Thymus (tissue), 14 donors: ENCODE data around the gene PIEZO2. TPM values are rescaled to one million over a fixed set of nuclear protein-coding genes. Genes with fewer than 3 reads are reported as not detected.
A peak's percentile ranks its signal among the peaks of the same experiment; 100 is the strongest.
"Not testable (repeated sequence)": the region's sequence is repeated elsewhere in the genome, so short reads cannot be mapped to it uniquely, and the experiment has no call there.

Experiments used
- DNase-seq, 9 donors: peaks; one replicate each; pipeline ENCODE4 v3.0.0-alpha.2; 2013; ENCODE audit warnings: low spot score in 9 of 9, low read depth in 6 of 9, missing footprints in 1 of 9
- H3K27ac ChIP-seq, 2 donors: one replicate each; pipeline ENCODE4 v1.5.1; 2013; ENCODE audit warnings: control low read depth in 1 of 2, low read depth in 1 of 2, low read length in 1 of 2, mild to moderate bottlenecking in 1 of 2, moderate library complexity in 1 of 2
- H3K27me3 ChIP-seq, 2 donors: one replicate each; pipeline ENCODE4 v1.5.1; 2013; ENCODE audit warnings: low read length in 1 of 2; ENCODE audit not compliant: control insufficient read depth in 2 of 2, insufficient read depth in 1 of 2
- H3K36me3 ChIP-seq, 2 donors: one replicate each; pipeline ENCODE4 v1.5.1; 2013; ENCODE audit warnings: low read length in 1 of 2, mild to moderate bottlenecking in 1 of 2, moderate library complexity in 1 of 2; ENCODE audit not compliant: control insufficient read depth in 2 of 2, insufficient read depth in 2 of 2
- H3K4me1 ChIP-seq, 2 donors: one replicate each; pipeline ENCODE4 v1.5.1; 2013; ENCODE audit warnings: low read length in 2 of 2; ENCODE audit not compliant: control insufficient read depth in 2 of 2, insufficient read depth in 2 of 2
- H3K4me3 ChIP-seq, 2 donors: one replicate each; pipeline ENCODE4 v1.5.1; 2013; ENCODE audit warnings: low read length in 2 of 2, control low read depth in 1 of 2, mild to moderate bottlenecking in 1 of 2
- H3K9me3 ChIP-seq, 2 donors: one replicate each; pipeline ENCODE4 v1.5.1; 2013; ENCODE audit warnings: low read length in 1 of 2, mild to moderate bottlenecking in 1 of 2; ENCODE audit not compliant: control insufficient read depth in 2 of 2, insufficient read depth in 1 of 2
- WGBS: extraction: QIAGEN DNeasy Blood & Tissue Kit; methylation state at CpG from one replicate; pipeline ENCODE4 v1.1.7; 2013; 5-methylcytosine and 5-hydroxymethylcytosine counted together
- long read RNA-seq, 10 donors: transcript quantifications; one replicate each; lab custom pipeline, GENCODE V29; 2026
- polyA plus RNA-seq: library from polyadenylated mRNA; stranded (reverse); fragments of 200-250 nt; gene quantifications from one replicate; pipeline ENCODE4 v1.2.3, GENCODE V29; 2013
- total RNA-seq: library from RNA; stranded (reverse); fragments of 120-200 nt; gene quantifications from one replicate; pipeline ENCODE4 v1.2.4, GENCODE V29; 2013
- donor health status: healthy.

PIEZO2 gene
- total RNA-seq = 3.2 TPM
- 1.5 TPM for polyA plus RNA-seq
- long read RNA-seq, donor 1 = 0 reads
- long read RNA-seq, donor 2 = 0 reads
- long read RNA-seq, donor 3 = 0 reads
- long read RNA-seq, donor 4 = 0 reads
- long read RNA-seq, donor 5 = 0 reads
- long read RNA-seq, donor 6, partial matches to known transcripts = 0 of 1 reads
- long read RNA-seq, donor 6, other reads (novel, unspliced or antisense) = 0 of 1 reads
- long read RNA-seq, donor 7 = 0 reads
- long read RNA-seq, donor 8 = 0 reads
- long read RNA-seq, donor 9 = 0 reads
- long read RNA-seq, donor 10 = 0 reads

- WGBS = 6% methylated on average over 62 of the region's 62 CpGs
- Histone ChIP-seq H3K9me3 (no peaks in the 10 kb centered on the region), H3K27ac (no peak within 1 kb of the TSS), H3K4me1 (peaks cover 5 to 30% of the 10 kb centered on the region in 2 donors), H3K4me3 (peak within 1 kb of the TSS; percentile 35 to 49), H3K27me3 (peaks cover 43 to 60% of the 10 kb centered on the region in 2 donors), H3K36me3 (no peaks in the 10 kb centered on the region)
- peak; percentile 29 to 91 (median 70) for DNase-seq
These were observed at the start of gene PIEZO2 for GRCh38 chr18:11149441-11150270. Gene PIEZO2 (minus strand): TSS chr18:11149569. CDS start chr18:11148588, 981 bp downstream.

GRCh38 chr18:11183637-11184036, 34.3 kb upstream of the PIEZO2 start:
- H3K9me3 ChIP-seq = no peaks in the 10 kb centered on the region
- no peak overlapping the region for H3K27ac ChIP-seq
- no peaks in the 10 kb centered on the region for H3K4me1 ChIP-seq
- H3K4me3 ChIP-seq = no peak overlapping the region
- 97% methylated on average over 2 of the region's 2 CpGs for WGBS
- no peak for DNase-seq
- no peaks in the 10 kb centered on the region for H3K36me3 ChIP-seq
- no peaks in the 10 kb centered on the region for H3K27me3 ChIP-seq

- WGBS = 97% methylated on average over 1 of the region's 1 CpG
- not testable (repeated sequence) for H3K4me1 ChIP-seq, H3K27me3 ChIP-seq, H3K27ac ChIP-seq, DNase-seq, H3K36me3 ChIP-seq, H3K4me3 ChIP-seq, H3K9me3 ChIP-seq
These were observed 32.3 kb upstream of the PIEZO2 start for GRCh38 chr18:11181629-11182028.

- peaks cover 0 to 5% of the 10 kb centered on the region in 2 donors for H3K4me1 ChIP-seq
- no peak for DNase-seq
- no peaks in the 10 kb centered on the region for H3K36me3 ChIP-seq
- H3K9me3 ChIP-seq = no peaks in the 10 kb centered on the region
- no peak overlapping the region for H3K27ac ChIP-seq
- no peak overlapping the region for H3K4me3 ChIP-seq
- WGBS = 94% methylated on average over 6 of the region's 6 CpGs
- no peaks in the 10 kb centered on the region for H3K27me3 ChIP-seq
These were observed 30.7 kb upstream of the PIEZO2 start for GRCh38 chr18:11179959-11180519.

GRCh38 chr18:11178951-11179549, 29.7 kb upstream of the PIEZO2 start:
- no peak for DNase-seq
- H3K27me3 ChIP-seq = no peaks in the 10 kb centered on the region
- no peak overlapping the region for H3K4me3 ChIP-seq
- H3K36me3 ChIP-seq = no peaks in the 10 kb centered on the region
- no peaks in the 10 kb centered on the region for H3K9me3 ChIP-seq
- H3K4me1 ChIP-seq = peaks cover 0 to 5% of the 10 kb centered on the region in 2 donors
- 86% methylated on average over 14 of the region's 14 CpGs for WGBS
- peak overlapping the region in 1 of 2 donors; percentile 65 for H3K27ac ChIP-seq

- H3K4me3 ChIP-seq = no peak overlapping the region
- no peaks in the 10 kb centered on the region for H3K9me3 ChIP-seq
- no peaks in the 10 kb centered on the region for H3K36me3 ChIP-seq
- 82% methylated on average over 3 of the region's 3 CpGs for WGBS
- peaks cover 0 to 5% of the 10 kb centered on the region in 2 donors for H3K4me1 ChIP-seq
- no peak overlapping the region for H3K27ac ChIP-seq
- no peaks in the 10 kb centered on the region for H3K27me3 ChIP-seq
- DNase-seq = no peak
These were observed 28.0 kb upstream of the PIEZO2 start for GRCh38 chr18:11177382-11177781.

- no peak for DNase-seq
- H3K4me1 ChIP-seq = peaks cover 0 to 5% of the 10 kb centered on the region in 2 donors
- no peaks in the 10 kb centered on the region for H3K27me3 ChIP-seq
- 79% methylated on average over 3 of the region's 3 CpGs for WGBS
- H3K36me3 ChIP-seq = no peaks in the 10 kb centered on the region
- H3K9me3 ChIP-seq = no peaks in the 10 kb centered on the region
- no peak overlapping the region for H3K27ac ChIP-seq
- H3K4me3 ChIP-seq = no peak overlapping the region
These were observed 27.1 kb upstream of the PIEZO2 start for GRCh38 chr18:11176481-11176881.

- 82% methylated on average over 5 of the region's 5 CpGs for WGBS
- Histone ChIP-seq H3K9me3 (no peaks in the 10 kb centered on the region), H3K4me3 (no peak overlapping the region), H3K27me3 (no peaks in the 10 kb centered on the region), H3K4me1 (peaks cover 0 to 5% of the 10 kb centered on the region in 2 donors), H3K36me3 (no peaks in the 10 kb centered on the region), H3K27ac (no peak overlapping the region)
- DNase-seq = no peak
These were observed 26.1 kb upstream of the PIEZO2 start for GRCh38 chr18:11175266-11175979.
